AG04450 (cell line): Measurements from ENCODE around the gene ANAPC13. TPM values are rescaled to one million over a fixed set of nuclear protein-coding genes. Genes with fewer than 3 reads are reported as not detected.

Experiments
- CTCF ChIA-PET: fragments of 300-600, 350-600 bp; formaldehyde crosslinking; extraction: SDS; loops from one replicate; lab custom pipeline; 2022; ENCODE audit warnings: antibody characterized with exemption, inconsistent platforms; lab: Charles Lee
- POLR2A ChIA-PET: fragments of 350-600 bp; formaldehyde crosslinking; extraction: SDS; loops from one replicate; lab custom pipeline; 2021; ENCODE audit warnings: antibody characterized with exemption, inconsistent platforms; lab: Yijun Ruan, JAX
- DNase-seq: peaks from one replicate; pipeline ENCODE4 v3.0.0-alpha.2; 2011; ENCODE audit warnings: low read depth, low spot score
- H3K27ac ChIP-seq: one replicate; pipeline ENCODE4 v1.5.1; 2012; ENCODE audit warnings: low read depth, low read length, control low read depth
- H3K27me3 ChIP-seq: one replicate; pipeline ENCODE4 v1.6.0; 2012; ENCODE audit warnings: low read length; ENCODE audit not compliant: control insufficient read depth, insufficient read depth
- H3K4me3 ChIP-seq: 2 replicates; pipeline ENCODE4 v1.5.1; 2011; ENCODE audit warnings: mild to moderate bottlenecking, low read depth, low read length, control low read depth
- H3K9me3 ChIP-seq: 2 replicates; pipeline ENCODE4 v1.5.1; 2012; ENCODE audit warnings: low read length; ENCODE audit not compliant: control insufficient read depth, insufficient read depth
- polyA plus RNA-seq: library from polyadenylated mRNA; depleted of rRNA; stranded (reverse); fragments of >200 nt; gene quantifications from 2 replicates; pipeline ENCODE4 v1.2.3, GENCODE V29; 2011; rRNA removed
- TF ChIP-seq, protein P1 (sequence below): IDR thresholded peaks from 2 replicates; pipeline ENCODE4 v1.5.1; 2011; ENCODE audit warnings: low read depth, low read length, control low read depth, inconsistent platforms

The ANAPC13 gene
- polyA plus RNA-seq, 1 experiment = 176 TPM

DNA sequence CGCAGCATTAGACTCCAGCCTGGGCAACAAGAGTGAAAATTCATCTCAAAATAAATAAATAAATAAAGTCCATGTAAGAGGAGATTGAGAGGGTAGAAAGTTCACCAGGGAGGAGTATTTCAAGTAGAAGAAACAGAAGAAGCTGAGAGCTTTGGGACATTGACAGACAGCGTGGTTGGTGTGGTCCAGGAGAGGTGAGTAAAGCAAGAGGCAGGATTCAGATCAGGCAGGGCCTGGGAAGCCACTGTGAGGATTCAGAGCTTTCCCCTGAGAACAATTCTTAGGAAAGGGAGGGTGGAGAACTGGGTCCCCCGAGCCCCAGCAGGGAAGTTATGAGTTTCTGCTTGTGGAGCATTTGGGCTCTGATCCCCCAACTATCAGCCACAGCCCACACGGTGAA lies 57.4 kb downstream of the ANAPC13 start:
- POLR2A ChIA-PET = interaction anchor here (1.4 to 3.1 kb wide), 3 partner anchors 36 to 64 kb away, joined by 6 to 25 read pairs (median 8); no protein-coding TSS in a partner anchor
- CTCF ChIA-PET = interaction anchor here (1.0 to 1.3 kb wide), 3 partner anchors 52 to 216 kb away, joined by 3 to 4 read pairs (median 3); no protein-coding TSS in a partner anchor
- H3K27ac ChIP-seq = peak overlapping the region; percentile 39

More for the DNA sequence above, 57.4 kb downstream of the ANAPC13 start:
- TF ChIP-seq, protein P1, sequence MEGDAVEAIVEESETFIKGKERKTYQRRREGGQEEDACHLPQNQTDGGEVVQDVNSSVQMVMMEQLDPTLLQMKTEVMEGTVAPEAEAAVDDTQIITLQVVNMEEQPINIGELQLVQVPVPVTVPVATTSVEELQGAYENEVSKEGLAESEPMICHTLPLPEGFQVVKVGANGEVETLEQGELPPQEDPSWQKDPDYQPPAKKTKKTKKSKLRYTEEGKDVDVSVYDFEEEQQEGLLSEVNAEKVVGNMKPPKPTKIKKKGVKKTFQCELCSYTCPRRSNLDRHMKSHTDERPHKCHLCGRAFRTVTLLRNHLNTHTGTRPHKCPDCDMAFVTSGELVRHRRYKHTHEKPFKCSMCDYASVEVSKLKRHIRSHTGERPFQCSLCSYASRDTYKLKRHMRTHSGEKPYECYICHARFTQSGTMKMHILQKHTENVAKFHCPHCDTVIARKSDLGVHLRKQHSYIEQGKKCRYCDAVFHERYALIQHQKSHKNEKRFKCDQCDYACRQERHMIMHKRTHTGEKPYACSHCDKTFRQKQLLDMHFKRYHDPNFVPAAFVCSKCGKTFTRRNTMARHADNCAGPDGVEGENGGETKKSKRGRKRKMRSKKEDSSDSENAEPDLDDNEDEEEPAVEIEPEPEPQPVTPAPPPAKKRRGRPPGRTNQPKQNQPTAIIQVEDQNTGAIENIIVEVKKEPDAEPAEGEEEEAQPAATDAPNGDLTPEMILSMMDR = no peak
- no peak for DNase-seq
- H3K9me3 ChIP-seq = no peaks in the 10 kb centered on the region
- no peak overlapping the region for H3K4me3 ChIP-seq
- H3K27me3 ChIP-seq = no peaks in the 10 kb centered on the region

Other genes starting within 250 kb of the ANAPC13 start
- 67.6 and 74.5 TPM in 2 replicates for gene RYK, start 235.1 kb downstream of the ANAPC13 start, polyA plus RNA-seq
- gene AMOTL2, start 111.5 kb downstream of the ANAPC13 start, polyA plus RNA-seq = 74.5 and 78.9 TPM in 2 replicates
- gene CEP63, start 72 bp upstream of the ANAPC13 start, polyA plus RNA-seq = 11.0 and 16.3 TPM in 2 replicates
- 0.04 and 0.09 TPM in 2 replicates for gene KY, start 165.0 kb upstream of the ANAPC13 start, polyA plus RNA-seq